Pancreas (tissue), 10 donors: ENCODE data around the gene PRF1. TPM values are rescaled to one million over a fixed set of nuclear protein-coding genes. Genes with fewer than 3 reads are reported as not detected.

Source experiments
- ATAC-seq, 4 donors: fragments of 200-7000 bp; cut with Tn5 transposase; one replicate each; pipeline versions ENCODE4 v1.8.0 to v1.9.1; 2020; ENCODE audit warnings: mild to moderate bottlenecking in 4 of 4, moderate library complexity in 4 of 4
- DNase-seq, 6 donors: peaks; one replicate each; pipeline ENCODE4 v3.0.0-alpha.2; 2020
- FAIRE-seq: peaks from 2 replicates; lab custom pipeline; 2012; peaks lifted over from hg19 to GRCh38; lab: Jason Lieb, UNC
- H3K27ac ChIP-seq, 4 donors: fragments of 200-600 bp; sonication (generic); 1 replicate in 3 of 4; 2 replicates in 1 of 4; pipeline versions ENCODE4 v1.5.0 to v1.8.0; 2020
- H3K27me3 ChIP-seq, 4 donors: fragments of 200-600 bp; one replicate each; pipeline ENCODE4 v1.8.0; 2021
- H3K36me3 ChIP-seq, 3 donors: fragments of 200-600 bp; sonication (generic) in 1 of 3; one replicate each; pipeline versions ENCODE4 v1.5.0 to v1.8.0; 2020 to 2021
- H3K4me1 ChIP-seq, 3 donors: fragments of 200-600 bp; one replicate each; pipeline ENCODE4 v1.8.0; 2021
- H3K4me3 ChIP-seq, 4 donors: fragments of 200-600 bp; sonication (generic) in 2 of 4; one replicate each; pipeline versions ENCODE4 v1.5.0 to v1.8.0; 2020 to 2021
- H3K9me3 ChIP-seq, 4 donors: fragments of 200-600 bp; one replicate each; pipeline ENCODE4 v1.8.0; 2021
- CTCF ChIP-seq, 4 donors: fragments of 200-600 bp; sonication (generic) in 3 of 4; IDR thresholded peaks; one replicate each; pipeline versions ENCODE4 v1.5.0 to v1.8.0; 2021; ENCODE audit warnings: antibody characterized with exemption in 4 of 4
- WGBS, 2 donors: extraction: QIAGEN DNeasy Blood & Tissue Kit; methylation state at CpG; one replicate each; pipeline ENCODE4 v1.1.7; 2013; 5-methylcytosine and 5-hydroxymethylcytosine counted together
- intact Hi-C, 3 donors: fragments of 100-400 bp; cut with DNase I; formaldehyde crosslinking; loops; one replicate each; pipeline versions ENCODE4 v1.11.1 to v1.14.2; 2022
- polyA plus RNA-seq, 2 donors: library from polyadenylated mRNA; stranded (reverse); fragments of 200-250 nt; gene quantifications; one replicate each; pipeline ENCODE4 v1.2.3, GENCODE V29; 2013
- total RNA-seq, 6 donors: library from RNA; stranded (reverse); fragmentation: NEBNext Ultra II Directional in 4 of 6; extraction: Animal tissue kit (Norgen Biotek cat#: 25700) in 4 of 6; gene quantifications; one replicate each; pipeline versions ENCODE4 v1.2.1 to v1.2.4, GENCODE V29; 2021 to 2023
- donor health status: healthy with polysubstance abuse.
- donor health status: DM: no; HTN: no; CAD: no; lungs with moderate emphysema.
- donor health status: DM: no; HTN: no; CAD: no.
- donor health status: control.
- donor health status: control.
- donor health status: Bipolar disorder and iron deficiency.
- donor health status: DM: yes; HTN: yes; CAD: no.
- donor health status: DM: no; HTN: no; CAD: no.
- donor health status: DM: no; HTN: no; CAD: no.
- donor health status: DM: yes; HTN: yes; CAD: no.

The PRF1 gene
- total and polyA plus RNA-seq, 8 donors: 0.16 to 1.8 (median 0.52) TPM

- H3K4me1 ChIP-seq: no peaks in the 10 kb centered on the region
- H3K4me3 ChIP-seq: no peak overlapping the region
- ATAC-seq (no peak), DNase-seq (no peak), FAIRE-seq (no peak)
- TF ChIP-seq CTCF (IDR thresholded peaks at IDR 0.05): no peak
- intact Hi-C loops: no loop called here
- 81 to 83% methylated on average over 8 of the region's 8 CpGs for WGBS, 2 donors
- H3K36me3 ChIP-seq: no peaks in the 10 kb centered on the region
- no peaks in the 10 kb centered on the region for H3K9me3 ChIP-seq
- no peaks in the 10 kb centered on the region for H3K27me3 ChIP-seq
- no peak overlapping the region for H3K27ac ChIP-seq
Observed at GRCh38 chr10:70596860-70597809, 5.4 kb downstream of the PRF1 start.

GRCh38 chr10:70596110-70596798 lies 6.3 kb downstream of the PRF1 start:
- H3K4me1 ChIP-seq: no peaks in the 10 kb centered on the region
- DNase-seq: no peak
- no peaks in the 10 kb centered on the region for H3K36me3 ChIP-seq
- FAIRE-seq: no peak
- 78 to 82% methylated on average over 14 of the region's 14 CpGs for WGBS, 2 donors
- no peak overlapping the region for H3K4me3 ChIP-seq
- TF ChIP-seq CTCF (IDR thresholded peaks at IDR 0.05): no peak
- intact Hi-C loops: no loop called here
- no peaks in the 10 kb centered on the region for H3K9me3 ChIP-seq
- ATAC-seq: no peak
- no peak overlapping the region for H3K27ac ChIP-seq
- no peaks in the 10 kb centered on the region for H3K27me3 ChIP-seq

GRCh38 chr10:70595566-70596016 lies 7.0 kb downstream of the PRF1 start:
- ATAC-seq (no peak), DNase-seq (no peak), FAIRE-seq (no peak)
- Histone ChIP-seq H3K27me3 (no peaks in the 10 kb centered on the region), H3K4me1 (no peaks in the 10 kb centered on the region), H3K36me3 (no peaks in the 10 kb centered on the region), H3K4me3 (no peak overlapping the region), H3K9me3 (no peaks in the 10 kb centered on the region), H3K27ac (no peak overlapping the region)
- intact Hi-C loops: no loop called here
- WGBS, 2 donors: 68 to 69% methylated on average over 5 of the region's 5 CpGs
- TF ChIP-seq CTCF (IDR thresholded peaks at IDR 0.05): no peak

- intact Hi-C loops: no loop called here
- FAIRE-seq: no peak
- no peak for DNase-seq
Observed at GRCh38 chr10:70594161-70594560, 8.4 kb downstream of the PRF1 start.

More at GRCh38 chr10:70594161-70594560, 8.4 kb downstream of the PRF1 start:
- ATAC-seq: no peak
- no peaks in the 10 kb centered on the region for H3K36me3 ChIP-seq
- WGBS, 2 donors: 75 to 82% methylated on average over 3 of the region's 3 CpGs
- H3K27me3 ChIP-seq: no peaks in the 10 kb centered on the region
- H3K9me3 ChIP-seq: no peaks in the 10 kb centered on the region
- no peak overlapping the region for H3K4me3 ChIP-seq
- H3K27ac ChIP-seq: no peak overlapping the region
- no peak for TF ChIP-seq CTCF (IDR thresholded peaks at IDR 0.05)
- no peaks in the 10 kb centered on the region for H3K4me1 ChIP-seq
